Motor neuron (in vitro differentiated cells): ENCODE data around the gene MAVS. TPM values are rescaled to one million over a fixed set of nuclear protein-coding genes. Genes with fewer than 3 reads are reported as not detected.
"Not testable (repeated sequence)": the region's sequence is repeated elsewhere in the genome, so short reads cannot be mapped to it uniquely, and the experiment has no call there.

Source experiments
- ATAC-seq, 8 experiments: fragments of 200-7000 bp; cut with Tn5 transposase; replicated peaks in 6 of 8; 2 replicates each; pipeline ENCODE4 v1.8.0; 2021; ENCODE audit warnings: mild to moderate bottlenecking in 8 of 8, moderate library complexity in 8 of 8
- H3K27ac ChIP-seq, 2 donors: fragments of 250-450 bp; sonication (Bioruptor Pico); 2 replicates each; pipeline ENCODE4 v1.9.0; 2021; ENCODE audit warnings: antibody characterized with exemption in 2 of 2, mild to moderate bottlenecking in 2 of 2, moderate library complexity in 1 of 2
- H3K4me1 ChIP-seq, 2 donors: fragments of 250-450 bp; sonication (Bioruptor Pico); replicated peaks in 1 of 2; 2 replicates each; pipeline ENCODE4 v1.6.1; 2021; ENCODE audit warnings: antibody characterized with exemption in 2 of 2, mild to moderate bottlenecking in 2 of 2, moderate library complexity in 1 of 2
- H3K4me3 ChIP-seq, 5 donors: fragments of 250-450 bp; sonication (Bioruptor Pico); 2 replicates each; pipeline ENCODE4 v1.9.0; 2021; ENCODE audit warnings: antibody characterized with exemption in 5 of 5, mild to moderate bottlenecking in 5 of 5, moderate library complexity in 4 of 5
- WGBS, 10 experiments: fragments of 450-650 bp; shearing (Covaris generic); methylation state at CpG; one replicate each; pipeline ENCODE4 v1.0.0; 2022; 5-methylcytosine and 5-hydroxymethylcytosine counted together
- in situ Hi-C, 9 experiments: fragments of 400-800 bp; cut with MboI; loops; one replicate each; pipeline ENCODE4 v1.15.0; 2021; ENCODE audit warnings: low sequenced_read_pairs in 9 of 9, low pct_unique_long_range_greater_than_20kb in 2 of 9; ENCODE audit not compliant: unreplicated experiment in 9 of 9
- total RNA-seq, 8 experiments: library from RNA; unstranded; fragments of 300-600 nt; gene quantifications; 2 replicates each; pipeline versions ENCODE4 v1.2.3 to v1.2.4, GENCODE V29; 2022

MAVS gene
- total RNA-seq, 8 experiments from 2014 or later, result 5.9 to 38.8 (median 15.5) TPM

DNA sequence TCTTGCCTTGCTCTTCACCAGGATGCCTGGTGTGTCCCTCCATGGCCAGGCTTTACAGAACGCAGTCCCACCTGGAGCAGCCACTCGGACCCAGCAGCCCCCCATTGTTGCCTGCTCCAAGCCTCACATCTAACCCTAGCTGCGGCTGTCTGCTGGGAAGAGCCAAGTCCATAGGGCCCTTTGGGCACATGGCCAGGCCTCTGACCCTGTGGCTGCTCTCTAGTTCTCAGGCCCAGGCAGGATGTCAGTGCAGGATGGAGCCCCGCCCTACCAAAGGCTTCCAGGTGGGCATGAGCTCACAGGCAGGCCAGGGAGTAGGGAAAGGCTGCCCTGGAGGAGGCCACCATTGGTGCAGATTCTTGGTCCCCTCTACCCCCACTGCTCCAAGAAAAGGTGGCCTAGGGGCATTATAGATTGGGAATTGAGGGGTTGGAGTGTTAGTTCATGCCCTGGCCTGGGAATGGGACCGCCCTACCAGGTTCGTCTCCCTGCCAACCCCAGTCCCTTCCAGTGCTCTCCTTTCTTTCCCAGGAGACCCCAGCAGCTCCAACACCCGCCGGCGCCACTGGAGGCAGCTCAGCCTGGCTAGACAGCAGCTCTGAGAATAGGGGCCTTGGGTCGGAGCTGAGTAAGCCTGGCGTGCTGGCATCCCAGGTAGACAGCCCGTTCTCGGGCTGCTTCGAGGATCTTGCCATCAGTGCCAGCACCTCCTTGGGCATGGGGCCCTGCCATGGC, 18.7 kb downstream of the MAVS start:
- no peak for ATAC-seq
- Histone ChIP-seq H3K4me1 (no peaks in the 10 kb centered on the region), H3K4me3 (no peak overlapping the region), H3K27ac (no peak overlapping the region)
- in situ Hi-C loops, result no loop called here
- WGBS, 10 experiments, result 71 to 100% (median 95%) methylated on average over 2 to 7 of the region's 14 CpGs; no CpG with 5 or more reads in 6 of the 10 experiments

DNA sequence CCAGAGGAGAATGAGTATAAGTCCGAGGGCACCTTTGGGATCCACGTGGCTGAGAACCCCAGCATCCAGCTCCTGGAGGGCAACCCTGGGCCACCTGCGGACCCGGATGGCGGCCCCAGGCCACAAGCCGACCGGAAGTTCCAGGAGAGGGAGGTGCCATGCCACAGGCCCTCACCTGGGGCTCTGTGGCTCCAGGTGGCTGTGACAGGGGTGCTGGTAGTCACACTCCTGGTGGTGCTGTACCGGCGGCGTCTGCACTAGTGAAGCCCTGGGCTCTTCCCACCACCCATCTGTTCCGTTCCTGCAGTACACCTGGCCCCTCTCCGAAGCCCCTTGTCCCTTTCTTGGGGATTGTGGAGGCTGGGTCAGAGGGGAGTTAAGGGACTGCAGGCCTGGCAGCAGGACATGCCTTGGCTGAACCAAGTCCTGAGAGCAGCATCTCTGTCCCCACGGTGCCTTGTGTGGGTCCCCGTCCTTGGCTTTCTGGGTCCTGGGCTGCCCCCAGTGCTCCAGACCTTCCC, 19.3 kb downstream of the MAVS start:
- no peak overlapping the region for H3K27ac ChIP-seq
- no peak overlapping the region for H3K4me3 ChIP-seq
- no peaks in the 10 kb centered on the region for H3K4me1 ChIP-seq
- ATAC-seq, result no peak
- in situ Hi-C loops, result no loop called here
- 90 to 100% (median 100%) methylated on average over 2 to 3 of the region's 14 CpGs; no CpG with 5 or more reads in 7 of the 10 experiments for WGBS, 10 experiments

DNA sequence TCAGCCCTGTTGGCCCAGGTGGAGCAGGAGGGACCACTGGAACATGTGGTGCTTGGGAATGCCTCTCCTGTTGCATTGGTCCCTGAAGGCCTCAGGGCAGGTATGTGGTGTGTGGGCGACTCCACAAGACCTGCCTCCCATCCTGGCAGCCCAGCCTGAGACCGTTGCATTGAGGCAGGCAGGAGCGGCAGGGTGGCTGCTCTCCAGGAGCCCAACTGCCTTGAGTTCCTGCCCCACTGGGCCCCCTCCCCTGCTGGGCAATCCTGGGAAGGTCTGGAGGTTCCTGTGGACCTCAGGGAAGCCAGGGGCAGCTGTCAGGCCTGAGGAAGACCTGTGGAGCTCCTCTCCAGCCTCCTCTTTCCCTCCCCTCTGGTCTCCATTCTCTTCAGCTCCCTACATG, 19.8 kb downstream of the MAVS start:
- Histone ChIP-seq H3K27ac (no peak overlapping the region), H3K4me1 (no peaks in the 10 kb centered on the region), H3K4me3 (no peak overlapping the region)
- ATAC-seq, result no peak
- in situ Hi-C loops, result no loop called here
- 53 to 100% methylated on average over 1 to 3 of the region's 3 CpGs; no CpG with 5 or more reads in 8 of the 10 experiments for WGBS, 10 experiments

DNA sequence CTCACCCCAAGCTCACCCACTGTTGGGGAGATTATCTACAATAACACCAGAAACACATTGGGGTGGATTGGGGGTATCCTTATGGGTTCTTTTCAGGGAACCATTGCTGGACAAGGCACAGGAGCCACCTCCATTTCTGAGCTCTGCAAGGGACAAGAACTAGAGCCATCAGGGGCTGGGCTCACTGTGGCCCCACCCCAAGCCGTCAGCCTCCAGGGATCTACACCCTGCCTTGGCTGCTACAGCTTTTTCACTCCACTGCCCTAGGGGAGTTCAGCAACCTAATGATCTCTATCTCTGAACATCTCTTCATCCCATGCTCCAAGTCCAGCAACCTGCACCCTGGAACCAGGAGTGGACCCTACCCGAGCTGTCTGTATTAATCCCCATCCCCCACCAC, 21.2 kb downstream of the MAVS start:
- no peak overlapping the region for H3K4me3 ChIP-seq
- in situ Hi-C loops, result no loop called here
- peak in 2 of 8 experiments; percentile 59 to 63 for ATAC-seq
- no peaks in the 10 kb centered on the region for H3K4me1 ChIP-seq
- WGBS, 10 experiments, result 43 to 60% methylated on average over 1 of the region's 2 CpGs; no CpG with 5 or more reads in 8 of the 10 experiments
- H3K27ac ChIP-seq, result no peak overlapping the region

DNA sequence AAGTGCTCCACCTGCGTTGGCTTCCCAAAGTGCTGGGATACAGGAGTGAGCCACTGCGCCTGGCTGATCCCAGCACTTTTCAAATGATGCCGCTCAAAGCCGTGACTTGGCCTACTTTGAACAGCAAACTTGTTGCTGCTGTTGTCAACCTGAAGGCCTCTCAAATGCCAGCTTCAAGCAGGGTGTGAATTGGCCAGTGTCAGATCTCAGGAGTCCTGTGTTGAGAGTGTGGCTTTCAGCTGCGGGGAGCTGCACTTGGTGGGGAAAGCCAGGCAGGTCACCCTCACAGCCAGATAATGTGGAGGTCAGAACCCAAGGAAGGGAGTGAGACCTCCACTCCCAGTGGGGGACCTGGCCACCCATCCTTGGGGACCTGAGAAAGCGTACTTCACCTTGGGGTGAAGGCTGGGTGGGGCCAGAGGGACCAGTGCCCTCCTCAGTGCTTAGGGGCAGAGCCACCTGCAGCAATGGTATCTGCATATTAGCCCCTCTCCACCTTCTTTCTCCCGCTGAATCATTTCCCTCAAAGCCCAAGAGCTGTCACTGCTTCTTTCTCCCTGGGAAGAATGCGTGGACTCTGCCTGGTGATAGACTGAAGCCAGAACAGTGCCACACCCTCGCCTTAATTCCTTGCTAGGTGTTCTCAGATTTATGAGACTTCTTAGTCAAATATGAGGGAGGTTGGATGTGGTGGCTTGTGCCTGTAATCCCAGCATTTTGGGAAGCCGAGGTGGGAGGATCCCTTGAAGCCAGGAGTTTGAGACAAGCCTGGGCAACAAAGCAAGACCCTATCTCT, 23.4 kb downstream of the MAVS start:
- H3K27ac ChIP-seq, result no peak overlapping the region
- peaks cover 1 to 2% of the 10 kb centered on the region in 2 donors for H3K4me1 ChIP-seq
- WGBS, 10 experiments, result 75 to 100% (median 91%) methylated on average over 1 to 6 of the region's 10 CpGs
- H3K4me3 ChIP-seq, result no peak overlapping the region
- in situ Hi-C loops, result no loop called here
- ATAC-seq, result peak in 3 of 8 experiments; percentile 9 to 41 (median 32)

DNA sequence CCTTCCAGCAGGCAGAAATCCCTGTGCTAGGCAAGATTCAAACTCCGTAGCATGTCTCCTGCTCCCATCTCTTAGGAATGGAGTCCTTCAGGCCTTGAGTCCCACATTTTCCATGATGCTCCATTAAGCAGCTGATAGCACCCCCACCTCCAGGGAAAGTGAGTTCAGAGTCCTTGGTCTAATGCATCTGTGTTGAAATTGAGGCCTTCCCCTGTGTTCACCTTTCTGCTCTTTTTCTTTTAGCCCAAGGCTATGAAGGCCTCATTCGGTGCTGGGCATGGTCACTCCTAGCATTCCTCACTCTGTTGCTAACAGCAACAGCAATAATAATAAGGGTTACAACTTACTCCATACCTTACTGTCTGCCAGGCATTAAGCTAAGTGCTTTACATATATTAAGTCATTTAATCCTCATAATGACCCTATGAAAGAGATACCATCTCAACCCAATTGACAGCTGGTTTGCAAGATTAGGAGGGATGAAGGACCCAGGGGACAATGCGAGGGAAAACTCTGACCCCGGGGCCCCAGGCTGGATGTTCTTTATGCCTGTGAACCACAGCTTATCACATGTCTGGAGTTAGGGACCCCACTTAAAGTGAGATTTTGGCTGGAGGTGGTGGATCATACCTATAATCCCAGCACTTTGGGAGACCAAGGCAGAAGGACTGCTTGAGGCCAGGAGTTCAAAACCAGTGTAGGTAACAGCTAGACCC, 25.1 kb downstream of the MAVS start:
- in situ Hi-C loops, result no loop called here
- no peak overlapping the region for H3K27ac ChIP-seq
- WGBS, 10 experiments, result 0 to 100% (median 100%) methylated on average over 1 to 2 of the region's 4 CpGs; no CpG with 5 or more reads in 5 of the 10 experiments
- peak in 3 of 8 experiments; percentile 51 to 72 (median 53) for ATAC-seq
- H3K4me3 ChIP-seq, result no peak overlapping the region
- H3K4me1 ChIP-seq, result peaks cover 13 to 16% of the 10 kb centered on the region in 2 donors

DNA sequence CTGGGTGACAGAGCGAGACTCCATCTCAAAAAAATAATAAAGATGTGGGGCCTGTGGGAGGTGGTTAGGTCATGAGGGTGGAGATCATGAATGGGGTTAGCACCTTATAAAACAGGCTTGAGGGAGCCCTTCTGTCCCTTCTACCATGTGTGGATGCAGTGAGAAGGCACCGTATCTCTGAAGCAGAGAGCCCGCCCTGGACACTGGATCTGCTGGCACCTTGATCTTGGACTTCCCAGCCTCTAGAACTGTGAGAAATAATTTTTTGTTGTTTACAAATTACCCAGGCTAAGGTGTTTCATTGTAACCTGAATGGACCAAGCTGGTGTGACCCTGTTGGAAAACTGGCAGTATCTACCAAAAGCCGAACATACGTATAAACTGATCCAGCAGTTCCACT, 26.9 kb downstream of the MAVS start:
- no peak for ATAC-seq
- in situ Hi-C loops, result no loop called here
- 96 to 100% (median 100%) methylated on average over 2 to 5 of the region's 5 CpGs; no CpG with 5 or more reads in 4 of the 10 experiments for WGBS, 10 experiments
- Histone ChIP-seq H3K4me3 (no peak overlapping the region), H3K27ac (no peak overlapping the region), H3K4me1 (peaks cover 13 to 17% of the 10 kb centered on the region in 2 donors)

DNA sequence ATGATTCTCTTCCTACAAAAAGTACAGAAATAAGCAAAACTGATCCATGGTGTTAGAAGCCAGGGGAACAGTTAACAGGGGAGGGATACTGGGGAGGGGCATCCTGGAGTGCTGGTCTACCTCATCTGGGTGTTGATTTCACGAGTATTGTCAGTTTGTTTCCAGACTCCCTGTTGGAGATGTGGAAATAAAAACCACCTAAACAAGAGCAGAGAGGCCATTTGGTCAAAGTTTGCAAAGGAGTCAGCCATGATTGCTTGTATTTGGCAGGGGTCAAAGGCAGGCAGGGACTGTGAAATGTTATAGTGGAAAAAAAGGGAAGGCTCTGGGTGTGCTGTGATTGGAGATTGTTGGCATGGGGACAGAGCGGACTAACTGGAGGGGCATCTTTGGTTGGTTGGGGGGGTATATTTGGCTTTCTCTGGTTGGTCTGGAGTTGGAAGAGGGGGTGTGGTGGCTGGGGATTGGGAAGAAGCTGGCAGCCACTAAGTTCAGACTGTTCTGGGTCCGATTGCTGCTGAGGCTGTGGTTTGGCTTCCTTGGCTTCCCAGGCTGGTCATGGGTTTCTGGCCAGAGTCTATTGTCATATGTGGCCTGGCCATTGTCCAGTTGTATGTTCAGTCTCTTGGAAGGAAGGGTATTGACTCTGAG, 27.7 kb downstream of the MAVS start:
- WGBS, 10 experiments, result 0 to 79% (median 40%) methylated on average over 1 to 3 of the region's 3 CpGs; no CpG with 5 or more reads in 7 of the 10 experiments
- peak in 1 of 8 experiments; percentile 14 for ATAC-seq

DNA sequence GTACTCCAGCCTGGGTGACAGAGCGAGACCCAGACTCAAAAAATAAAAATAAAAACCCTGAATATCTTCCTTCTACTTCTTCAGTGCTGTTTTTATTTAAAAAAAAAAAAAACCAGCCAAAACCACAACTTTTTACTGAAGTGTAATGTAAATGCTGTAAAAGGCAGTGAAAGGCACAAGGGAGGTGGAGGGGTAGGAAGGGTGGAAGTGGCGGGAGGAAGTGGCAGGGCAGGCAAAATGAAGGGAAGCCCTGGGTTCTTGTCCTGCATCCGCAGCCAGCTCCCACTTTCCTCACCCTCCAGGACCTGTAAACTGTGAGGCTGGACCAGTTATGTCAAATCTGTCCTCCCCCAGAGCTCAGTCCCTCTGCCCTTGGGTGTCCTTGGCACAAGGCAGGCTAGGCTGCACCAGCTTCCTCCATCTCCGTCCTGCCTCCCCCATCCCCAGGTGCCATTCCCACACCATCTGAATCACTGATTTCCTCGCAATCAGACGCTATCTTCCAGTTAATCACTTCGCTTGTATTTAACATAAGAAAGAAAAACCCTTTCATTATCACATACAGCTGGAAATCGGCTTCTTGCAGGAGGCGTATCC, 28.8 kb downstream of the MAVS start:
- H3K4me3 ChIP-seq, result no peak overlapping the region
- WGBS, 10 experiments, result 47 to 100% (median 80%) methylated on average over 2 to 7 of the region's 9 CpGs; no CpG with 5 or more reads in 1 of the 10 experiments
- peak in 4 of 8 experiments; percentile 53 to 58 (median 56) for ATAC-seq
- peak overlapping the region in 1 of 2 donors; percentile 5 for H3K27ac ChIP-seq
- in situ Hi-C loops, result loop anchor here in 1 of 9 experiments (25.0 kb wide), 1 partner anchor 212 kb away; no protein-coding TSS in a partner anchor
- peaks cover 13 to 17% of the 10 kb centered on the region in 2 donors for H3K4me1 ChIP-seq

More for the DNA sequence above, 27.7 kb downstream of the MAVS start:
- H3K4me1 ChIP-seq, result peaks cover 13 to 17% of the 10 kb centered on the region in 2 donors
- in situ Hi-C loops, result no loop called here
- no peak overlapping the region for H3K27ac ChIP-seq
- no peak overlapping the region for H3K4me3 ChIP-seq

DNA sequence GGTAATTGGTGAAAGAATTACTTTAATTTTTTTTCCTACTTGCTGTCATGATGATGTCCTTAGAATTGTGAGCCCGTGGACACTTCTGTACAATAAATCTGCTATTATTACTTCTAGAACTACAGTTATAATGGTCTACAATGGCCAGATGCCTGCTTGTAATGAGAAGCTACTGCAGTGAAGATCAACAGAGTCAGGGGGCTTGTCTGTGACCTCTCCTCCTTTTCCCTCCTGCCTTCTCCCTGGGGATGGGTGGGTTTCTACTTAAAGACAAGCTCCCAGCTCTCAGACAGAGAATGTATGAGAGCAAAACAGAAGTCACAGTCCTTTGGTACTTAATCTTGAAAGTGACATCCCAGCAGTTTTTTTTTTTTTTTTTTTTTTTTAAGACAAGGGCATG, 29.4 kb downstream of the MAVS start:
- H3K4me1 ChIP-seq, result peaks cover 13 to 17% of the 10 kb centered on the region in 2 donors

DNA sequence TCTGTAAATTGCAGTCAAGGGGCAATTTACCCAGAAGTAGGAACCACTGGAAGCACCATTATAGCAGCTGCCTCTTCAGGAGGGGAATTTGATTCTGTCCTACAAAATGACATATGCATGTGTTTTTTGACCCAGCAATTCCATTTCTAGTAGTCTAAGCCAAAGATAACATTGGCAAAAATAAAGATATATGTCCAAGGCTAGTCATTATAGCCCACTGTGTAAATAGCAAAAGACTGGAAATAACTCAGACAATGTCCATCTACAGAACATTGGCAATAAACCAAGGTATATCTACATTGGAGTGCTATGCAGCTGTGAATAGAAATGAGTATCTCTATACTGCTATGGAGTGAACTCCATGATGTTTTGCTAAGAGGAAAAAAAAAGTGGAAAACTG, 30.0 kb downstream of the MAVS start:
- no peak overlapping the region for H3K4me3 ChIP-seq
- in situ Hi-C loops, result loop anchor here in 1 of 9 experiments (25.0 kb wide), 1 partner anchor 211 kb away; no protein-coding TSS in a partner anchor
- H3K27ac ChIP-seq, result no peak overlapping the region
- no peak for ATAC-seq
- H3K4me1 ChIP-seq, result peaks cover 13 to 17% of the 10 kb centered on the region in 2 donors

More for the DNA sequence above, 29.4 kb downstream of the MAVS start:
- in situ Hi-C loops, result loop anchor here in 1 of 9 experiments (25.0 kb wide), 1 partner anchor 211 kb away; no protein-coding TSS in a partner anchor
- ATAC-seq, result peak in 5 of 8 experiments; percentile 64 to 92 (median 81)
- WGBS, 10 experiments, result 8 to 64% (median 29%) methylated on average over 1 of the region's 1 CpG; no CpG with 5 or more reads in 5 of the 10 experiments
- Histone ChIP-seq H3K4me3 (no peak overlapping the region), H3K27ac (no peak overlapping the region)

DNA sequence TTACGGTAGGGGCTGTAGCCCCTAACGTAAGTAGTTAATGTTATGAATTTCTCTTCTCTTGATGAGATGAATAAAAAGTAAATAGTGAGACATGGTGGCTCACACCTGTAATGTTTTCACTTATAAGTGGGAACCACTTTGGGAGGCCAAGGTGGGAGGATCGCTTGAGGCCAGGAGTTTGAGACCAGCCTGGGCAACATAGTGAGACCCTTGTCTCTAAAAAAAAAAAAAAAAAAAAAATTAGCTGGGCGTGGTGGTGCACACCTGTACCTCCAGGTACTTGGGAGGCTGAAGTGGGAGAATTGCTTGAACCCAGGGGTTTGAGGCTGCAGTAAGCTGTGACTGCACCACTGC, 32.3 kb downstream of the MAVS start:
- H3K27ac ChIP-seq, ATAC-seq, H3K4me3 ChIP-seq: not testable (repeated sequence)
- WGBS, 10 experiments, result 100% methylated on average over 1 to 3 of the region's 4 CpGs; no CpG with 5 or more reads in 4 of the 10 experiments
- peaks cover 13 to 17% of the 10 kb centered on the region in 2 donors for H3K4me1 ChIP-seq
- in situ Hi-C loops, result loop anchor here in 1 of 9 experiments (25.0 kb wide), 1 partner anchor 208 kb away; no protein-coding TSS in a partner anchor
